ENCODE results near the gene CGNL1. TPM values are rescaled to one million over a fixed set of nuclear protein-coding genes. Genes with fewer than 3 reads are reported as not detected.

CGNL1 gene
- polyA plus RNA-seq, 2 of the 4 experiments (the other 2 are of a cell fraction), result 1.4 to 1.8 TPM

GRCh38 chr15:57518779-57519405 lies 142.6 kb downstream of the CGNL1 start:
- WGBS (ENCODE audit: missing lambda C conversion rate), result 87% methylated on average over 13 of the region's 13 CpGs
- no peak for ATAC-seq
- Histone ChIP-seq H3K9me3 (no peaks in the 10 kb centered on the region), H3K27ac (no peak overlapping the region), H3K4me1 (no peaks in the 10 kb centered on the region), H3K4me3 (no peak overlapping the region), H3K4me2 (no peak overlapping the region)
- no peak for FAIRE-seq
- no peak for TF ChIP-seq MAFK (IDR thresholded peaks at IDR 0.05; ENCODE audit: partially characterized antibody)
- TF ChIP-seq TP53 (CRISPR knock-in tag; IDR thresholded peaks at IDR 0.05), result no peak
- no peak for TF ChIP-seq FOSB (CRISPR knock-in tag; IDR thresholded peaks at IDR 0.05)
- CTCF ChIA-PET, result interaction anchor here (0.7 to 12.2 kb wide), 8 partner anchors 10 to 178 kb away, joined by 3 to 162 read pairs (median 6); no protein-coding TSS in a partner anchor
- POLR2A ChIA-PET, result no interaction called here
- DNase-seq (ENCODE audit: low read depth in 1 of 2, low spot score in 1 of 2), result no peak

GRCh38 chr15:57519806-57520205 lies 143.5 kb downstream of the CGNL1 start:
- CTCF ChIA-PET, result interaction anchor here (0.7 to 12.2 kb wide), 8 partner anchors 9 to 179 kb away, joined by 3 to 162 read pairs (median 8); no protein-coding TSS in a partner anchor
- FAIRE-seq, result no peak
- TF ChIP-seq EHMT2 (IDR thresholded peaks at IDR 0.05; ENCODE audit: low read depth) (no peak), KDM1A (IDR thresholded peaks at IDR 0.05; ENCODE audit: low read depth) (no peak), ZSCAN20 (CRISPR knock-in tag; IDR thresholded peaks at IDR 0.05) (no peak), JUNB (IDR thresholded peaks at IDR 0.05) (no peak), MYC (IDR thresholded peaks at IDR 0.05; ENCODE audit: borderline replicate concordance, low read length) (no peak), CEBPB (IDR thresholded peaks at IDR 0.05) (no peak), NR3C1 (IDR thresholded peaks at IDR 0.05) (no peak), PBX3 (IDR thresholded peaks at IDR 0.05) (no peak), HOXA7 (CRISPR knock-in tag; IDR thresholded peaks at IDR 0.05) (no peak), MAFK (IDR thresholded peaks at IDR 0.05; ENCODE audit: partially characterized antibody) (no peak), RFX5 (IDR thresholded peaks at IDR 0.05) (no peak), FOXS1 (CRISPR knock-in tag; IDR thresholded peaks at IDR 0.05) (no peak), RCOR1 (IDR thresholded peaks at IDR 0.05; ENCODE audit: low read depth, low read length) (no peak)

GRCh38 chr15:57521503-57521902 lies 145.2 kb downstream of the CGNL1 start:
- 91% methylated on average over 2 of the region's 2 CpGs for WGBS (ENCODE audit: missing lambda C conversion rate)
- ATAC-seq (no peak), FAIRE-seq (no peak), DNase-seq (ENCODE audit: low read depth in 1 of 2, low spot score in 1 of 2) (no peak)
- H3K4me2 ChIP-seq, result no peak overlapping the region
- H3K4me1 ChIP-seq, result no peaks in the 10 kb centered on the region
- no peak overlapping the region for H3K27ac ChIP-seq
- ChIA-PET CTCF (interaction anchor here (1.2 to 12.2 kb wide), 11 partner anchors 7 to 181 kb away, joined by 3 to 162 read pairs (median 4); no protein-coding TSS in a partner anchor), POLR2A (no interaction called here)
- H3K9me3 ChIP-seq, result no peaks in the 10 kb centered on the region
- no peak overlapping the region for H3K4me3 ChIP-seq
- no peak for TF ChIP-seq CHD2 (IDR thresholded peaks at IDR 0.05; ENCODE audit: low read length, partially characterized antibody)
- TF ChIP-seq PBX3 (IDR thresholded peaks at IDR 0.05), result no peak
- TF ChIP-seq CBX2 (IDR thresholded peaks at IDR 0.05; ENCODE audit: borderline replicate concordance, low read depth), result no peak
- no peak for TF ChIP-seq FOXS1 (CRISPR knock-in tag; IDR thresholded peaks at IDR 0.05)
- TF ChIP-seq ZFP36 (IDR thresholded peaks at IDR 0.05; ENCODE audit: borderline replicate concordance, partially characterized antibody), result no peak
- no peak for TF ChIP-seq TP53 (CRISPR knock-in tag; IDR thresholded peaks at IDR 0.05)
- TF ChIP-seq KDM1A (IDR thresholded peaks at IDR 0.05; ENCODE audit: low read depth), result no peak
- TF ChIP-seq EHMT2 (IDR thresholded peaks at IDR 0.05; ENCODE audit: low read depth), result no peak
- no peak for TF ChIP-seq ESRRA (IDR thresholded peaks at IDR 0.05; ENCODE audit: borderline replicate concordance, low read length)
- no peak for TF ChIP-seq HDAC2 (IDR thresholded peaks at IDR 0.05)
- TF ChIP-seq ATOH8 (CRISPR knock-in tag; IDR thresholded peaks at IDR 0.05; ENCODE audit: low read depth), result no peak
- no peak for TF ChIP-seq MAX (IDR thresholded peaks at IDR 0.05)
- no peak for TF ChIP-seq ZC3H11A (IDR thresholded peaks at IDR 0.05)
- TF ChIP-seq NPAS2 (CRISPR knock-in tag; IDR thresholded peaks at IDR 0.05; ENCODE audit: borderline replicate concordance), result no peak
- no peak for TF ChIP-seq SREBF2 (IDR thresholded peaks at IDR 0.05)
- TF ChIP-seq ELK1 (IDR thresholded peaks at IDR 0.05; ENCODE audit: low read depth, low read length), result no peak
- TF ChIP-seq HEYL (CRISPR knock-in tag; IDR thresholded peaks at IDR 0.05), result no peak
- TF ChIP-seq CHD4 (IDR thresholded peaks at IDR 0.05; ENCODE audit: borderline replicate concordance), result no peak

More at GRCh38 chr15:57519806-57520205, 143.5 kb downstream of the CGNL1 start:
- no peak for ATAC-seq
- no peaks in the 10 kb centered on the region for H3K9me3 ChIP-seq
- H3K27ac ChIP-seq, result no peak overlapping the region
- H3K4me1 ChIP-seq, result no peaks in the 10 kb centered on the region
- WGBS (ENCODE audit: missing lambda C conversion rate), result 91% methylated on average over 4 of the region's 4 CpGs
- POLR2A ChIA-PET, result no interaction called here
- H3K4me2 ChIP-seq, result no peak overlapping the region
- no peak overlapping the region for H3K4me3 ChIP-seq
- no peak for DNase-seq (ENCODE audit: low read depth in 1 of 2, low spot score in 1 of 2)
